CD8-positive, alpha-beta memory T cell (primary cell): ENCODE results near the gene ZNF143. TPM values are rescaled to one million over a fixed set of nuclear protein-coding genes. Genes with fewer than 3 reads are reported as not detected.

Source experiments
- CTCF ChIA-PET: fragments of 350-600 bp; sonication (Branson Sonifier 250); formaldehyde crosslinking; loops from one replicate; lab custom pipeline; 2021; ENCODE audit warnings: antibody characterized with exemption; lab: Charles Lee
- POLR2A ChIA-PET: fragments of 350-600 bp; sonication (Branson Sonifier 250); formaldehyde crosslinking; loops from one replicate; lab custom pipeline; 2021; ENCODE audit warnings: antibody characterized with exemption; lab: Charles Lee
- DNase-seq, 5 donors: peaks; one replicate each; pipeline versions ENCODE4 v3.0.0 to v3.0.0-alpha.2; 2020 to 2022; ENCODE audit warnings: mixed read lengths in 1 of 5
- H3K27ac ChIP-seq: one replicate; pipeline ENCODE4 v1.7.0; 2013; ENCODE audit warnings: low read depth, mild to moderate bottlenecking, low read length, moderate library complexity
- H3K27me3 ChIP-seq: 2 replicates; pipeline ENCODE4 v1.7.0; 2013; ENCODE audit warnings: low read length, mild to moderate bottlenecking; ENCODE audit not compliant: insufficient read depth, poor library complexity, severe bottlenecking
- H3K36me3 ChIP-seq: 2 replicates; pipeline ENCODE4 v1.7.0; 2013; ENCODE audit warnings: mild to moderate bottlenecking, low read length, moderate library complexity; ENCODE audit not compliant: insufficient read depth
- H3K4me1 ChIP-seq: 2 replicates; pipeline ENCODE4 v1.7.0; 2013; ENCODE audit warnings: mild to moderate bottlenecking, low read length, moderate library complexity; ENCODE audit not compliant: insufficient read depth
- H3K4me3 ChIP-seq: 2 replicates; pipeline ENCODE4 v1.7.0; 2013; ENCODE audit warnings: mild to moderate bottlenecking, low read length
- H3K9me3 ChIP-seq: 2 replicates; pipeline ENCODE4 v1.7.0; 2013; ENCODE audit warnings: mild to moderate bottlenecking, low read length
- H3K27ac Mint-ChIP-seq, 8 donors: one replicate each; pipeline ENCODE4 v1.8.0; 2020 to 2021; ENCODE audit warnings: mixed read lengths in 8 of 8, mild to moderate bottlenecking in 6 of 8, inconsistent platforms in 3 of 8, moderate library complexity in 3 of 8
- H3K27me3 Mint-ChIP-seq, 2 donors: one replicate each; pipeline ENCODE4 v1.8.0; 2020 to 2021; ENCODE audit warnings: mixed read lengths in 2 of 2, mild to moderate bottlenecking in 1 of 2, moderate library complexity in 1 of 2
- H3K36me3 Mint-ChIP-seq, 3 donors: one replicate each; pipeline ENCODE4 v1.8.0; 2020 to 2021; ENCODE audit warnings: mixed read lengths in 3 of 3, inconsistent platforms in 1 of 3, mild to moderate bottlenecking in 1 of 3
- H3K4me1 Mint-ChIP-seq, 3 donors: one replicate each; pipeline ENCODE4 v1.8.0; 2020 to 2021; ENCODE audit warnings: mixed read lengths in 3 of 3, inconsistent platforms in 1 of 3, mild to moderate bottlenecking in 1 of 3
- H3K4me3 Mint-ChIP-seq, 7 donors: one replicate each; pipeline ENCODE4 v1.8.0; 2020 to 2021; ENCODE audit warnings: mixed read lengths in 7 of 7, mild to moderate bottlenecking in 6 of 7, moderate library complexity in 4 of 7, inconsistent platforms in 2 of 7
- H3K9me3 Mint-ChIP-seq, 5 donors: one replicate each; pipeline ENCODE4 v1.8.0; 2020 to 2022; ENCODE audit warnings: mixed read lengths in 5 of 5, mild to moderate bottlenecking in 3 of 5, moderate library complexity in 2 of 5, inconsistent platforms in 1 of 5
- polyA plus RNA-seq: library from polyadenylated mRNA; unstranded; fragments of 300-500 nt; fragmentation: Illumina TruSeq; gene quantifications from one replicate; pipeline ENCODE4 v1.2.3, GENCODE V29; 2021
- total RNA-seq, 2 experiments: library from RNA; stranded (reverse); gene quantifications; one replicate each; pipeline ENCODE4 v1.2.3, GENCODE V29; 2021

Gene ZNF143
- total and polyA plus RNA-seq, 3 experiments from 2014 or later, result 33.0 to 39.8 (median 33.3) TPM

DNA sequence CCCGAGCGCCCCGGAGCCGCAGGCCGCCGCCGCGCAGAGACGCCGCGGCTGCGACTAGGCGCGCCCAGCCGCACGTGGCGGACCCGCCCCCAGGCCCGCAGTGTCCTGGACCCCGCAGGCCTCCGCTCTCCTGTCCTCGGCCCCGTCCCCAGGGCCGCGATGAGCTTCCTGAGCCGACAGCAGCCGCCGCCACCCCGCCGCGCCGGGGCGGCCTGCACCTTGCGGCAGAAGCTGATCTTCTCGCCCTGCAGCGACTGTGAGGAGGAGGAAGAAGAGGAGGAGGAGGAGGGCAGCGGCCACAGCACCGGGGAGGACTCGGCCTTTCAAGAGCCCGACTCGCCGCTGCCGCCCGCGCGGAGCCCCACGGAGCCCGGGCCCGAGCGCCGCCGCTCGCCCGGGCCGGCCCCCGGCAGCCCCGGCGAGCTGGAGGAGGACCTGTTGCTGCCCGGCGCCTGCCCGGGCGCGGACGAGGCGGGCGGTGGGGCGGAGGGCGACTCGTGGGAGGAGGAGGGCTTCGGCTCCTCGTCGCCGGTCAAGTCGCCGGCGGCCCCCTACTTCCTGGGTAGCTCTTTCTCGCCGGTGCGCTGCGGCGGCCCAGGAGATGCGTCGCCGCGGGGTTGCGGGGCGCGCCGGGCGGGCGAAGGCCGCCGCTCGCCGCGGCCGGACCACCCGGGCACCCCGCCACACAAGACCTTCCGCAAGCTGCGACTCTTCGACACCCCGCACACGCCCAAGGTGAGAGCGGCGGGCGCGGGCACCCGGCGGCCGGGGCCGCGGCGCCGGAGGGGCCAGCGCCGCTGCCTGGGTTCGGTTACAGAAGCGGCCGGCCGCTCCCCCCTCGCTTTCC, 113.2 kb downstream of the ZNF143 start:
- Mint-ChIP-seq H3K27ac (peak overlapping the region in 5 of 8 donors; percentile 64 to 94 (median 91)), H3K36me3 (peaks cover 0 to 11% (median 0%) of the 10 kb centered on the region in 3 donors), H3K27me3 (no peaks in the 10 kb centered on the region), H3K4me3 (peak overlapping the region; percentile 81 to 96 (median 86)), H3K9me3 (no peaks in the 10 kb centered on the region), H3K4me1 (peaks cover 36 to 46% (median 43%) of the 10 kb centered on the region in 3 donors)
- ChIA-PET POLR2A (interaction anchor here (1.0 to 2.2 kb wide), 7 partner anchors 27 to 1284 kb away, joined by 3 to 16 read pairs (median 5); partner anchors contain the start of gene ZNF143), CTCF (interaction anchor here (0.7 to 8.4 kb wide), 8 partner anchors 10 to 733 kb away, joined by 3 to 63 read pairs (median 4); no protein-coding TSS in a partner anchor)
- H3K4me3 ChIP-seq, result peak overlapping the region; percentile 76
- peak in 4 of 5 donors; percentile 8 to 56 (median 12) for DNase-seq
- no peaks in the 10 kb centered on the region for H3K27me3 ChIP-seq
- H3K9me3 ChIP-seq, result no peaks in the 10 kb centered on the region
- peak overlapping the region; percentile 82 for H3K27ac ChIP-seq
- H3K4me1 ChIP-seq, result peaks cover 5% of the 10 kb centered on the region
- no peaks in the 10 kb centered on the region for H3K36me3 ChIP-seq

DNA sequence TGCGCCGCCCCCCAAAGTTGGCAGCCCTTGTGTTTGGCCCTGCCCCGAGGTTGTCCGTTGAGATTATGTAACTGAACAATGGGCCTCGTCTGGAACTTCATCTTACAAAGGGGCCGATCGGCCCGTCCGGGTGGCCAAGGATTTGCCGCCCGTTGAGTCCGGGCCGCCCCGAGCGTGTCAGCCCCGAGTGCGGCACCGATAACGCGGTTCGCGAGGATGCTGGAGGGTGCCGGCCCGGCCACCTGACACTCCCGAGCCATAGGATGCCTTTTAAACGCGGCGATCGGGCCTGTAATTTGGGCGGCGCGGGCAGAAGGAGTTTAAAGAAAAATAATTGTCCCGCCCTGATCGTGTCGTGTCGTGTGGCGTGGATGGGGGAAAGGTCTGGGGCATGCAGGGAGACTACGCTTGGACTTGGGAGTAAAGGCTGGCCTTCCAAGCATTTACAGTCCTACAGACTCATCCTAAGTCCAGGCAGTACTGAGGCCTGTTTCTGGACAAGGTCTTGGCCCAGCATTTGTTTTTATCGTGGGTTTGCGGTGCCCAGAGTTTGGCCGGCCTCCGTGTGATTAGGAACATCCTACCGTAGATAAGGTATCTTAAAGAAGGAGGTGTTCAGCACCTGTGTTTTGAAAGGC, 113.9 kb downstream of the ZNF143 start:
- peak overlapping the region; percentile 69 for H3K27ac ChIP-seq
- Mint-ChIP-seq H3K27me3 (no peaks in the 10 kb centered on the region), H3K4me1 (peaks cover 40 to 49% (median 45%) of the 10 kb centered on the region in 3 donors), H3K9me3 (no peaks in the 10 kb centered on the region), H3K27ac (peak overlapping the region; percentile 64 to 97 (median 90)), H3K4me3 (peak overlapping the region; percentile 81 to 96 (median 84)), H3K36me3 (peaks cover 0 to 11% (median 1%) of the 10 kb centered on the region in 3 donors)
- no peaks in the 10 kb centered on the region for H3K36me3 ChIP-seq
- peak overlapping the region; percentile 48 for H3K4me3 ChIP-seq
- peaks cover 5% of the 10 kb centered on the region for H3K4me1 ChIP-seq
- POLR2A ChIA-PET, result interaction anchor here (0.9 to 2.7 kb wide), 4 partner anchors 114 to 1284 kb away, joined by 3 to 12 read pairs (median 6); partner anchors contain the start of gene ZNF143
- no peaks in the 10 kb centered on the region for H3K27me3 ChIP-seq
- peak in 4 of 5 donors; percentile 1 to 61 (median 13) for DNase-seq
- no peaks in the 10 kb centered on the region for H3K9me3 ChIP-seq
- CTCF ChIA-PET, result interaction anchor here (1.2 to 8.4 kb wide), 5 partner anchors 10 to 40 kb away, joined by 3 to 63 read pairs (median 11); no protein-coding TSS in a partner anchor

DNA sequence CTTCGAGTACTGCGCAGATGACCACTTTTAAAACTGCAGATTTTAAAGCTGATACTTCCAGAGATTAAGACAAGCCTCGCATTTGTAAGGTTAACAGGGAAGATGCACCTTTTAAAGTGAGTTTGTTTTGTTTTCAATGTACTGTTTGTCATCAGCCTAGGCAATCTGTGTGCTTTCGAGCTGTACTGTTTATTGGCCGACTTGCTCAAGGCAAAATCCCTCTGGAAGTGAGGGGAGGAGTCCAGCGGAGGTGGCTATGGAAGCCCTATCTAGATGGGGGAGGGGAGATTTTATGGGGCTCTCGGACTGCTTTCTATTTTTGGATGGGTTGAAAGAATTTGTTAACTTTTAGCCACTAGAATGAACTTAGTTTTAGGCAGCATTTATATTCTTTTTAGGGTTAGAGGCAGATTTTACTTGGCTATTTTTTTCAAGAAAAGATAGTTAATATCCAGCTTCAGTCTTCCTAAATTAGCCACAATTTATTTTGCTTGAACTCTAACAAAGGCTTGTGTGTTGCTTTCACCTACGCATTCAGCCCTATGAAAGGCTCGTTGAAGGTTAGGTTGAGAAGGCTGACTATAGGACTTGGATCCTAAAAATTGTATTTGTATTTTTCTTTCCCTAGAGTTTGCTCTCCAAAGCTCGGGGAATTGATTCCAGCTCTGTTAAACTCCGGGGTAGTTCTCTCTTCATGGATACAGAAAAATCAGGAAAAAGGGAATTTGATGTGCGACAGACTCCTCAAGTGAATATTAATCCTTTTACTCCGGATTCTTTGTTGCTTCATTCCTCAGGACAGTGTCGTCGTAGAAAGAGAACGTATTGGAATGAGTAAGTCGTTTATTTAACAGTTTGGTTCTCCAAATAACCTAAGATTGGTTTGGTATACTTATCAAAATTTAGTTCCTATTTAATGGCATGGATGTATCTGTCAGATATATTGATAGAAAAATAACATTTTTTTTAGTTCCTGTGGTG, 114.7 kb downstream of the ZNF143 start:
- H3K4me1 ChIP-seq, result peaks cover 5% of the 10 kb centered on the region
- H3K27me3 Mint-ChIP-seq, result no peaks in the 10 kb centered on the region
- no peak for DNase-seq
- peak overlapping the region; percentile 69 for H3K27ac ChIP-seq
- peak overlapping the region; percentile 64 to 97 (median 90) for H3K27ac Mint-ChIP-seq
- ChIA-PET POLR2A (interaction anchor here (0.6 to 2.7 kb wide), 6 partner anchors 26 to 894 kb away, joined by 3 to 8 read pairs (median 4); partner anchors contain the start of gene ZNF143), CTCF (interaction anchor here (1.0 to 8.4 kb wide), 6 partner anchors 9 to 183 kb away, joined by 3 to 63 read pairs (median 4); no protein-coding TSS in a partner anchor)
- no peaks in the 10 kb centered on the region for H3K36me3 ChIP-seq
- H3K27me3 ChIP-seq, result no peaks in the 10 kb centered on the region
- peak overlapping the region; percentile 48 for H3K4me3 ChIP-seq
- peaks cover 40 to 49% (median 45%) of the 10 kb centered on the region in 3 donors for H3K4me1 Mint-ChIP-seq
- H3K36me3 Mint-ChIP-seq, result peaks cover 0 to 11% (median 1%) of the 10 kb centered on the region in 3 donors
- peak overlapping the region; percentile 81 to 96 (median 84) for H3K4me3 Mint-ChIP-seq
- no peaks in the 10 kb centered on the region for H3K9me3 Mint-ChIP-seq
- no peaks in the 10 kb centered on the region for H3K9me3 ChIP-seq

DNA sequence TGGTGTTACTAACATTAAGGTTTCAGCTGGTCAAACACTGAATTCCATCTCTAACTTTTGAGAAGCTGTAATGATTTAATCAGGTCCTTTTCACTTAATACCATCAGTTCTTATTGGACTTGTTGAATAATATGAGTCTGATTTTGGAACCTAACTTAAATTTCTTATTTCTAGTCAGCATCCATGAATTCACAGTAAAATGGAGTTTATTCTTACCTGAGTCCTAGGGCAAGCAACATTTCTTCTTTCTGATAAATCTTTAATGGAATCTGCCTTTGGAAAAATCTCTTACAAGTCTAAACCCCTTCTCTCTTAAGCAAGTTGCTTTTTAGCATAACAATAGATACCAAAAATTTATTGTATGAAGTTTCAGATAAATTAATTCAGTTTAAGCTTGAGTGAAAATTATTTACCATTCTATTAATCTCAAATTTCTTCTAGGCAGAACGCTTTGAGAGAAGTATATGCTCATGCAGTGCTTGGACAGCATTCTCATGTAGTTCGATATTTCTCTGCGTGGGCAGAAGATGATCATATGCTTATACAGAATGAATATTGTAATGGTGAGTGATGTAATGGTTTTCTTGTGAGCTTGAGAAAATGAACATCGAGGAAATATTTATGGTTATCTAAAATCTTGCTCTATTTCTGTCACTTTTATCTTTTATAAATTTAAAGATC, 116.0 kb downstream of the ZNF143 start:
- CTCF ChIA-PET, result interaction anchor here (0.6 to 8.4 kb wide), 9 partner anchors 19 to 413 kb away, joined by 3 to 63 read pairs (median 4); no protein-coding TSS in a partner anchor
- Histone ChIP-seq H3K27me3 (no peaks in the 10 kb centered on the region), H3K27ac (peak overlapping the region; percentile 69), H3K4me3 (no peak overlapping the region), H3K9me3 (no peaks in the 10 kb centered on the region), H3K4me1 (peaks cover 5% of the 10 kb centered on the region), H3K36me3 (no peaks in the 10 kb centered on the region)
- POLR2A ChIA-PET, result interaction anchor here (1.3 to 2.7 kb wide), 3 partner anchors 24 to 116 kb away, joined by 6 to 8 read pairs (median 7); partner anchors contain the start of gene ZNF143
- H3K36me3 Mint-ChIP-seq, result peaks cover 0 to 20% (median 8%) of the 10 kb centered on the region in 3 donors
- no peaks in the 10 kb centered on the region for H3K27me3 Mint-ChIP-seq
- H3K27ac Mint-ChIP-seq, result peak overlapping the region; percentile 64 to 94 (median 91)
- no peaks in the 10 kb centered on the region for H3K9me3 Mint-ChIP-seq
- peak overlapping the region; percentile 81 to 96 (median 84) for H3K4me3 Mint-ChIP-seq
- peaks cover 40 to 57% (median 45%) of the 10 kb centered on the region in 3 donors for H3K4me1 Mint-ChIP-seq
- DNase-seq, result no peak

DNA sequence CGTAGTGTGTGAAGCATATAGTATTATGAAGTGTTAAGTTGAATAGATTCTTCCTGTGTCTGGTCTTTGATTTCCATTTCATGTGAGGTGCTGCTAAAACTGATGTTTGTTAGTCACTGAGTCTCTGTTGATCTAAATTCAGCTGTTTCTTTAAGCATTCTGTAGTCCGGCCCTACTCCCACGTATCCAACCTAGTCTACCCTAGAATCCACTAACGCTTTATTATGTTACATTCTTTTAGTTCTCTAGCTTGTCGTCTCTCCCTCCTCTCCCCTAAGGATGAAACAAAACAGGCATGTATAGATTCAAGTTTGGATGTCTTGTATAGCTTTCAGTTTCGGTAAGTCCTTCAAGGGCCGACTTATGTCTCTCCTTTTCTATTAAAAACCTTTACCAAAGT, 116.7 kb downstream of the ZNF143 start:
- H3K36me3 Mint-ChIP-seq, result peaks cover 0 to 25% (median 10%) of the 10 kb centered on the region in 3 donors
- DNase-seq, result peak in 1 of 5 donors; percentile 10
- Histone ChIP-seq H3K36me3 (no peaks in the 10 kb centered on the region), H3K27me3 (no peaks in the 10 kb centered on the region), H3K4me3 (peak overlapping the region; percentile 1), H3K4me1 (peaks cover 3% of the 10 kb centered on the region), H3K27ac (peak overlapping the region; percentile 69), H3K9me3 (no peaks in the 10 kb centered on the region)
- H3K27me3 Mint-ChIP-seq, result no peaks in the 10 kb centered on the region
- ChIA-PET CTCF (interaction anchor here (1.1 to 8.4 kb wide), 5 partner anchors 20 to 117 kb away, joined by 3 to 63 read pairs (median 4); no protein-coding TSS in a partner anchor), POLR2A (interaction anchor here (0.6 to 2.2 kb wide), 5 partner anchors 24 to 316 kb away, joined by 3 to 10 read pairs (median 7); no protein-coding TSS in a partner anchor)
- no peaks in the 10 kb centered on the region for H3K9me3 Mint-ChIP-seq
- peaks cover 40 to 57% (median 45%) of the 10 kb centered on the region in 3 donors for H3K4me1 Mint-ChIP-seq
- peak overlapping the region; percentile 48 to 94 (median 91) for H3K27ac Mint-ChIP-seq
- peak overlapping the region; percentile 72 to 88 (median 83) for H3K4me3 Mint-ChIP-seq
